ENCODE data around the gene BHMT.
"Not testable (repeated sequence)": the region's sequence is repeated elsewhere in the genome, so short reads cannot be mapped to it uniquely, and the experiment has no call there.

BHMT gene

DNA sequence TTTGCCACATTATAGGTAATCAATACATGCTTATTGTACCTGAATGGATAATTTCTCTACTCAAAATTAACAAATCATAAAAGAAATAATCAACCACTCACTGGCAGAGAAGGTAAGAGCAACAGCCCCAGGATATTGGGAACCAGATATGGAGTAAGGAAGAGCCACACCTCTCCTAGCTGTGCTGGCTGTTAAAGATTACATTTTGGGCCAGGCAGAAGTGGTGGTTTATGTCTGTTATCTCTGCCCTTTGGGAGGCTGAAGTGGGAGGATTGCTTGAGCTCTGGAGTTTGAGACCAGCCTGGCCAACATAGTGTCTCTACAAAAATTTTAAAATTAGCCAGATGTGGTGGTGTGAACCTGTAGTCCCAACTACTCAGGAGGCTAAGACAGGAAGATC is 56.4 kb downstream of the BHMT start:
- H3K36me3 ChIP-seq (ENCODE audit: low read depth): no peaks in the 10 kb centered on the region
- no peak overlapping the region for H3K27ac ChIP-seq (ENCODE audit: poor library complexity, severe bottlenecking)
- no peak for ATAC-seq (ENCODE audit: low read depth)
- no peak overlapping the region for H3K4me3 ChIP-seq (ENCODE audit: severe bottlenecking)
- H3K9me3 ChIP-seq (ENCODE audit: severe bottlenecking): no peaks in the 10 kb centered on the region
- TF ChIP-seq, protein P1, sequence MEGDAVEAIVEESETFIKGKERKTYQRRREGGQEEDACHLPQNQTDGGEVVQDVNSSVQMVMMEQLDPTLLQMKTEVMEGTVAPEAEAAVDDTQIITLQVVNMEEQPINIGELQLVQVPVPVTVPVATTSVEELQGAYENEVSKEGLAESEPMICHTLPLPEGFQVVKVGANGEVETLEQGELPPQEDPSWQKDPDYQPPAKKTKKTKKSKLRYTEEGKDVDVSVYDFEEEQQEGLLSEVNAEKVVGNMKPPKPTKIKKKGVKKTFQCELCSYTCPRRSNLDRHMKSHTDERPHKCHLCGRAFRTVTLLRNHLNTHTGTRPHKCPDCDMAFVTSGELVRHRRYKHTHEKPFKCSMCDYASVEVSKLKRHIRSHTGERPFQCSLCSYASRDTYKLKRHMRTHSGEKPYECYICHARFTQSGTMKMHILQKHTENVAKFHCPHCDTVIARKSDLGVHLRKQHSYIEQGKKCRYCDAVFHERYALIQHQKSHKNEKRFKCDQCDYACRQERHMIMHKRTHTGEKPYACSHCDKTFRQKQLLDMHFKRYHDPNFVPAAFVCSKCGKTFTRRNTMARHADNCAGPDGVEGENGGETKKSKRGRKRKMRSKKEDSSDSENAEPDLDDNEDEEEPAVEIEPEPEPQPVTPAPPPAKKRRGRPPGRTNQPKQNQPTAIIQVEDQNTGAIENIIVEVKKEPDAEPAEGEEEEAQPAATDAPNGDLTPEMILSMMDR (IDR thresholded peaks at IDR 0.05; ENCODE audit: poor library complexity, severe bottlenecking): no peak
- H3K27me3 ChIP-seq (ENCODE audit: insufficient read depth, poor library complexity, severe bottlenecking): no peaks in the 10 kb centered on the region
- peaks cover 2% of the 10 kb centered on the region for H3K4me1 ChIP-seq (ENCODE audit: insufficient read depth, poor library complexity, severe bottlenecking)
- DNase-seq (ENCODE audit: low spot score): no peak

DNA sequence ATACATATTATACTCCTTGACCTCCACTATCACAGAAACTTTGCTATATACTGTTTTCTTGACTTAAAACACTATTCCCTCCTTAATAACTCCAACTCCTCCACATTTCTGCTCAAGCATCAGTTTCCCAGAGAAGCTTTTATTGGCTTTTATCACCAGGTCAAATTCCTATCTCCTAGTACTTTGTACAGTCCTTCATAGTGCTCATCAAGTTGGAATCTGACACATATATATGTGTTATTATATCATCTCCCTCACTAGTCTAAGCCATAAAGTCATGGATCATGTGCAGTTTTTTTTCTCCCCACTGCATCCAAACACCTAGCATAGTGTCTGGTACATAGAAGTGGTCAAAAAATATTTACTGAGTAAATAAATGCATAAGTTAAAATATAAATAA is 59.1 kb downstream of the BHMT start:
- Histone ChIP-seq H3K9me3 (ENCODE audit: severe bottlenecking) (no peaks in the 10 kb centered on the region), H3K4me3 (ENCODE audit: severe bottlenecking) (no peak overlapping the region), H3K4me1 (ENCODE audit: insufficient read depth, poor library complexity, severe bottlenecking) (peaks cover 6% of the 10 kb centered on the region), H3K36me3 (ENCODE audit: low read depth) (no peaks in the 10 kb centered on the region), H3K27ac (ENCODE audit: poor library complexity, severe bottlenecking) (no peak overlapping the region), H3K27me3 (ENCODE audit: insufficient read depth, poor library complexity, severe bottlenecking) (no peaks in the 10 kb centered on the region)
- ATAC-seq (ENCODE audit: low read depth) (no peak), DNase-seq (ENCODE audit: low spot score) (no peak)
- TF ChIP-seq, protein P1 (IDR thresholded peaks at IDR 0.05; ENCODE audit: poor library complexity, severe bottlenecking): no peak

DNA sequence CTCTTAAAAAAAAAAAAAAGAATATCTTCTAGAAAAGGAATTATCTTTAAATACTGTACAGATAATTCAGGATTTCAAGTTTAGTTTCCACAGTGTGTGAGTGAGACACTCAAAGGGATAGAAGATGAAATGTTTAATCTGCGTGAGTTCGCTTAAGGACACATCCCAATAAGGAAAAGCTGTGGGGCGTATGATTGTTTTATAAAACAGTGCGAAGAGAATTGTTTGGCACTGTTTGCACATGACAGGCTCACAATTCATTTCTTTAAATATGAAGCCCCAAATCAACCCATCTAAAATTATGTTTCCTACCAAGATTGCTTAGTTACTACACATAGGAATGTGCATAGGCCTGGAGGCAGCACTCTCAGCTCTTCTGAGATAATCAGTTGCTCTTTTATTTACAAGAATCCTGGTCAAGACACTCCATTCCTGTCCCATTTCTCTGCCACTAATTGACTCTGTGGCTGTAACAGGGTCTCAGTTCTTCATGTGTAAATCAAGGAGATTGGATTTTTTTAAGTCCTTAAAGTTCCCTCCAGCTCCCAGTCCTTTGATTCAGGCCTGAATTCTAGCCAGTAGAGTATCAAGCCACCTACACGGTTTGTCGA is 60.1 kb downstream of the BHMT start:
- Histone ChIP-seq H3K9me3 (ENCODE audit: severe bottlenecking) (no peaks in the 10 kb centered on the region), H3K36me3 (ENCODE audit: low read depth) (no peaks in the 10 kb centered on the region), H3K27me3 (ENCODE audit: insufficient read depth, poor library complexity, severe bottlenecking) (no peaks in the 10 kb centered on the region), H3K4me1 (ENCODE audit: insufficient read depth, poor library complexity, severe bottlenecking) (peaks cover 6% of the 10 kb centered on the region), H3K27ac (ENCODE audit: poor library complexity, severe bottlenecking) (no peak overlapping the region), H3K4me3 (ENCODE audit: severe bottlenecking) (no peak overlapping the region)
- DNase-seq (ENCODE audit: low spot score): no peak
- TF ChIP-seq, protein P1 (IDR thresholded peaks at IDR 0.05; ENCODE audit: poor library complexity, severe bottlenecking): no peak
- ATAC-seq (ENCODE audit: low read depth): no peak

DNA sequence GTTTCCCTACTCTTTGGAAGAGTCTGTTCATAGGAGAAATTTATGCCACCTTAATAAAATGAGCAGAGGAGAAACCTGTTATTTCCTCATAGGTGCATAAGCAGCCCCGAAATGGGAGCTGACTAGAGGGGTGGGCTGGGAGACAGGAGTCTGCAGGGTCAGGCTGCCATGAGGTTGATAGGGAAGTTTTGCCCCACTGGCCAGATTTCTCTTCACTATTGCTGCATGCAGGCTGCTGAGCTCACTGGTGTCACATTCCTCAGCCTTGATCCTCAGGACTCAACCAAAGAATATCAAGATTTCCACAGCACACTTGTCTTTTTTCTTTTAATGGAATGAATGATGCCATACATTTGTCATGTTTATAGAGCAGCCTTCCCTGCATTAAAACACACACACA is 60.7 kb downstream of the BHMT start:
- H3K36me3 ChIP-seq (ENCODE audit: low read depth): no peaks in the 10 kb centered on the region
- DNase-seq (ENCODE audit: low spot score) (no peak), ATAC-seq (ENCODE audit: low read depth) (no peak)
- H3K4me3 ChIP-seq (ENCODE audit: severe bottlenecking): no peak overlapping the region
- no peaks in the 10 kb centered on the region for H3K27me3 ChIP-seq (ENCODE audit: insufficient read depth, poor library complexity, severe bottlenecking)
- TF ChIP-seq, protein P1 (IDR thresholded peaks at IDR 0.05; ENCODE audit: poor library complexity, severe bottlenecking): no peak
- peaks cover 6% of the 10 kb centered on the region for H3K4me1 ChIP-seq (ENCODE audit: insufficient read depth, poor library complexity, severe bottlenecking)
- H3K27ac ChIP-seq (ENCODE audit: poor library complexity, severe bottlenecking): no peak overlapping the region
- no peaks in the 10 kb centered on the region for H3K9me3 ChIP-seq (ENCODE audit: severe bottlenecking)

DNA sequence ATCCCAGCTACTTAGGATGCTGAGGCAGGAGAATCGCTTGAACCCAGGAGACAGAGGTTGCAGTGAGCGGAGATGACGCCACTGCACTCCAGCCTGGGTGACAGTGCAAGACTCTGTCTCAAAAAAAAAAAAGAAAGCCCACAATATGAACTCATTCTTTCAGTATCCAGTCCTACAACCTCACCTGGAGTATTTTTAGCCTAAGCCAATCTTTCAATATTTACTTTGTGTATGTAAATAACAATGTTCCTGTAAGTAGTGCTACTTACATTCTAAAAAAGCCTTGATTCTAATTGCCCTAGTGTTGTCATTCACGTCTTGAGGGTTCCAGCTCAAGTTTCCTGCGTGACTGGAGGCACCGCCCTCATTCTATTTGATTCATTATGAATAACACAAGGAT is 62.0 kb downstream of the BHMT start:
- DNase-seq (ENCODE audit: low spot score) (no peak), ATAC-seq (ENCODE audit: low read depth) (peak; percentile 82)
- TF ChIP-seq, protein P1 (IDR thresholded peaks at IDR 0.05; ENCODE audit: poor library complexity, severe bottlenecking): no peak
- H3K27me3 ChIP-seq (ENCODE audit: insufficient read depth, poor library complexity, severe bottlenecking): no peaks in the 10 kb centered on the region
- H3K4me3 ChIP-seq (ENCODE audit: severe bottlenecking): no peak overlapping the region
- no peak overlapping the region for H3K27ac ChIP-seq (ENCODE audit: poor library complexity, severe bottlenecking)
- no peaks in the 10 kb centered on the region for H3K36me3 ChIP-seq (ENCODE audit: low read depth)
- H3K9me3 ChIP-seq (ENCODE audit: severe bottlenecking): no peaks in the 10 kb centered on the region
- H3K4me1 ChIP-seq (ENCODE audit: insufficient read depth, poor library complexity, severe bottlenecking): peaks cover 6% of the 10 kb centered on the region

DNA sequence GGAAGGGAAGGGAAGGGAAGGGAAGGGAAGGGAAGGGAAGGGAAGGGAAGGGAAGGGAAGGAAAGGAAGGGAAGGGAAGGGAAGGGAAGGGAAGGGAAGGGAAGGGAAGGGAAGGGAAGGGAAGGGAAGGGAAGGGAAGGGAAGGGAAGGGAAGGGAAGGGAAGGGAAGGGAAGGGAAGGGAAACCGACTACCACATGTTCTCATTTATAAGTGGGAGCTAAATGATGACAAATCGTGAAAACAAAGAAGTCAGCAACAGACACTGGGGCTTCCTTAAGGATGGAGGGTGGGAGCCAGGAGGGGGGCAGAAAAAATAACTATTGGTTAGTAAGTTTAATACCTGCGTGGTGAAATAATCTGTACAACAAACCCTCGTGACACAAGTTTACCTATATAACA is 68.8 kb downstream of the BHMT start:
- not testable (repeated sequence) for DNase-seq (ENCODE audit: low spot score); H3K27me3 ChIP-seq (ENCODE audit: insufficient read depth, poor library complexity, severe bottlenecking); ATAC-seq (ENCODE audit: low read depth); H3K4me3 ChIP-seq (ENCODE audit: severe bottlenecking); H3K9me3 ChIP-seq (ENCODE audit: severe bottlenecking); H3K36me3 ChIP-seq (ENCODE audit: low read depth); H3K27ac ChIP-seq (ENCODE audit: poor library complexity, severe bottlenecking)
- peaks cover 22% of the 10 kb centered on the region for H3K4me1 ChIP-seq (ENCODE audit: insufficient read depth, poor library complexity, severe bottlenecking)

Measured in RWPE2 (cell line).